ENCODE data around the gene TULP3.

The TULP3 gene

GRCh38 chr12:2959192-2959504 is 68.5 kb downstream of the TULP3 start, which contains the start of gene TEAD4 (continued):
- TF ChIP-seq ZNF658 (tag by site-specific recombination; IDR thresholded peaks at IDR 0.05) = no peak
- TF ChIP-seq BCL11A (tag by site-specific recombination; IDR thresholded peaks at IDR 0.05; ENCODE audit: low read depth) = no peak
- peak; percentile 59; the same call in 1 of the 2 replicates for TF ChIP-seq KLF10 (tag by site-specific recombination; IDR thresholded peaks at IDR 0.05)
- no peak for TF ChIP-seq ZNF791 (tag by site-specific recombination; IDR thresholded peaks at IDR 0.05)
- TF ChIP-seq ZXDB (tag by site-specific recombination; IDR thresholded peaks at IDR 0.05) = no peak
- TF ChIP-seq INSM2 (tag by site-specific recombination; IDR thresholded peaks at IDR 0.05) = peak; percentile 75; the same call in 1 of the 2 replicates
- TF ChIP-seq ZNF362 (tag by site-specific recombination; IDR thresholded peaks at IDR 0.05) = no peak
- no peak for TF ChIP-seq TSHZ1 (tag by site-specific recombination; IDR thresholded peaks at IDR 0.05; ENCODE audit: borderline replicate concordance)
- no peak for TF ChIP-seq ZNF280C (tag by site-specific recombination; IDR thresholded peaks at IDR 0.05)
- no peak for TF ChIP-seq ZNF391 (tag by site-specific recombination; IDR thresholded peaks at IDR 0.05; ENCODE audit: borderline replicate concordance, low read depth)

- Histone ChIP-seq H3K4me3 (ENCODE audit: low read depth, low read length) (peak overlapping the region; percentile 58), H3K36me3 (ENCODE audit: control insufficient read depth in 2 of 2, insufficient read depth in 1 of 2, low read length in 2 of 2) (no peaks in the 10 kb centered on the region; a peak in 1 of 3 replicates), H3K9me3 (ENCODE audit: control insufficient read depth, insufficient read depth, low read depth, low read length) (no peaks in the 10 kb centered on the region), H3K27ac (ENCODE audit: extremely low read depth, low read depth, low read length) (peak overlapping the region; percentile 93), H3K4me1 (ENCODE audit: control insufficient read depth, insufficient read depth, low read length) (peaks cover 7% of the 10 kb centered on the region; the same call in 1 of the 2 replicates)
- ChIA-PET POLR2A (interaction anchor here (0.6 to 1.2 kb wide), 4 partner anchors 8 to 75 kb away, joined by 3 to 4 read pairs (median 3); no protein-coding TSS in a partner anchor), CTCF (interaction anchor here (0.6 to 0.7 kb wide), 2 partner anchors 364 to 990 kb away, joined by 5 to 9 read pairs; no protein-coding TSS in a partner anchor)
- TF ChIP-seq ZSCAN16 (tag by site-specific recombination; IDR thresholded peaks at IDR 0.05) (no peak), ZNF768 (tag by site-specific recombination; IDR thresholded peaks at IDR 0.05) (no peak; the same call in 1 of the 2 replicates), ZNF596 (tag by site-specific recombination; IDR thresholded peaks at IDR 0.05) (peak; percentile 59; the same call in 1 of the 2 replicates), SP7 (tag by site-specific recombination; IDR thresholded peaks at IDR 0.05) (peak; percentile 37), PRDM10 (tag by site-specific recombination; IDR thresholded peaks at IDR 0.05) (0 out of 2 replicates have a peak, but pooled peaks have one; percentile 19), ZNF175 (tag by site-specific recombination; IDR thresholded peaks at IDR 0.05) (no peak), ZNF155 (tag by site-specific recombination; IDR thresholded peaks at IDR 0.05) (no peak), GLIS1 (tag by site-specific recombination; IDR thresholded peaks at IDR 0.05) (peak; percentile 85), ZBTB1 (tag by site-specific recombination; IDR thresholded peaks at IDR 0.05) (0 out of 2 replicates have a peak, but pooled peaks have one; percentile 49), ZNF501 (tag by site-specific recombination; IDR thresholded peaks at IDR 0.05) (peak; percentile 73; the same call in 1 of the 2 replicates), ZFP37 (tag by site-specific recombination; IDR thresholded peaks at IDR 0.05) (0 out of 2 replicates have a peak, but pooled peaks have one; percentile 60), ZNF626 (tag by site-specific recombination; IDR thresholded peaks at IDR 0.05) (no peak), ZNF777 (tag by site-specific recombination; IDR thresholded peaks at IDR 0.05; ENCODE audit: borderline replicate concordance) (no peak)
Observed at GRCh38 chr12:2959505-2960389, 69.1 kb downstream of the TULP3 start.
